Fibroblast of skin of left quadriceps (primary cell): ENCODE results near the gene ZNF827.

Source experiments
- DNase-seq, 2 experiments: peaks; one replicate each; pipeline ENCODE4 v3.0.0-alpha.2; 2013; ENCODE audit warnings: low read depth in 2 of 2

ZNF827 gene

GRCh38 chr4:145795521-145795920, 143.1 kb downstream of the ZNF827 start:
- DNase-seq: no peak

DNA sequence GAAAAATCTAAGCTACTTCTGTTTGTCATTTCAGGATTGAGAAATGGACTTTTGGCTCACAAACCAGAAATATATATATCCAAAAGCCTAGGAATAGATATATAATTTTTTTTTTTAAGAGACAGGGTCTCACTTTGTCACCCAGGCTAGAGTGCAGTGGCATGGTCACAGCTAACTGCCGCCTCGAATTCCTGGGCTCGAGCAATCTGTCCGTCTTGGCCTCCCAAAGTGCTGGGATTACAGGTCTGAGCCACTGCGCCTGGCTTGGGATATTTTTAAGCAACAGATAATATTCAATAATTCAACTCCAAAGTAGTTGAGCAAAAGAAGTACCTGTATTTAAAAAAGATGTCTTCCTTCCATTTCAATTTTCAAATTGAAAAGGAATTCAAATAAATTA, 146.2 kb downstream of the ZNF827 start:
- DNase-seq: no peak

DNA sequence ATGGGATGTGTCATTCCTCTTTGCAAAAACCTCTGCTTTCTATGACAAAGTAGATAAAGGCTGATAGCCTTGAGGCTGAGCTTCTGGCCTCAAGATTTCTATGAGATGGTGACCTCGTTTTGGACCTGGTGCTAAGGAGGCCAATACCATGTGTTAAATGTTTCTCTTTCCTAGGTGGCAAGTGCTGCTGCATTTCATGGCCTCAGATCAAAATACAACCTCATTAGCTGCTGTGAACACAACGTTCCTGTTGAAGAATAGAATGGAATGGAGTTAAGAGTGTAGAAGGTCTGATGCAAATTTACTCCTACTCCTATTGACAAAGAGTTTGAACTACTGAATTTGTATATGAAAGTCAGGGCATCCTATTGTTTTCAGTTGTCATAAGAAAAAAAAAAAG, 146.6 kb downstream of the ZNF827 start:
- no peak for DNase-seq

- DNase-seq: no peak
Measured at GRCh38 chr4:145788755-145789154, 149.9 kb downstream of the ZNF827 start.

- no peak for DNase-seq
Measured at GRCh38 chr4:145786830-145787229, 151.8 kb downstream of the ZNF827 start.

DNA sequence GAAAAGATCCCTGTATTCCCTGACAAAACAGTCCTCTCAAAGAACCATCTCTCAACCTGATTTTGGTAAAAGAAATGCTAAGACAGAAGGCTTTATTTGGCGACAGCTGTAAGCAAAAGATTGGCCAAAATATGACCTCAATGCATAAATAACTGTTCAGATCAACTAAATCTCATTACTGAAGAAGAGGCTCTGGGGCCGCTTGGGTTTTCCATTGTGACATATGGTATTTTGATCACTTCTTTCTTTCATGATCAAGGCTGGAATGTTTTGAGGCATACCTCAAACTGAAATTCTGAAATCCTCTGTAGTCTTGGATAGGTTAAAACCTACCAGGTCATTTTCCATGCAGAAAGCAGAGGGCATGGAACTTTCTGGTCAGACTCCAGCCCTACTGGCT, 152.4 kb downstream of the ZNF827 start:
- no peak for DNase-seq

GRCh38 chr4:145785391-145786008, 153.1 kb downstream of the ZNF827 start:
- DNase-seq: no peak

GRCh38 chr4:145784036-145784435, 154.6 kb downstream of the ZNF827 start:
- DNase-seq: no peak

GRCh38 chr4:145782756-145783155, 155.9 kb downstream of the ZNF827 start:
- no peak for DNase-seq

DNA sequence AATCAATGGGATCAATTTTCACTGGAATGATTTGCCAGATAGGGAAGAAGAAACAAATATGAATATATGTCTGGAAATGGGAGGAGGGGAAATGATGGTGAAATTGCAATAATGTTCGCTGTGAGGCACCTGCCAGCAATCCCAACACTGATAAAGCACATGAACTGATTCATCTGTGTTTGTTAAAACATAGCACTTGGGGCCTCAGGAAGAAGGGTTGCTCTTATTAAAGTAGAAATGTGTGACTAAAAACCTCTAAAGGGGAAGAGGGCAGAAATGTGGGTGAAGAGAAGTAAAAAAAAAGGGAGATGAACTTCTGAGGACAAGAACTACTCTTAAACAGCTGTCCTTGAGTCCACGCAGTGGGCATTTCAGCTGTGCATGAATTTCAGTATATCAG, 157.3 kb downstream of the ZNF827 start:
- DNase-seq: no peak

DNA sequence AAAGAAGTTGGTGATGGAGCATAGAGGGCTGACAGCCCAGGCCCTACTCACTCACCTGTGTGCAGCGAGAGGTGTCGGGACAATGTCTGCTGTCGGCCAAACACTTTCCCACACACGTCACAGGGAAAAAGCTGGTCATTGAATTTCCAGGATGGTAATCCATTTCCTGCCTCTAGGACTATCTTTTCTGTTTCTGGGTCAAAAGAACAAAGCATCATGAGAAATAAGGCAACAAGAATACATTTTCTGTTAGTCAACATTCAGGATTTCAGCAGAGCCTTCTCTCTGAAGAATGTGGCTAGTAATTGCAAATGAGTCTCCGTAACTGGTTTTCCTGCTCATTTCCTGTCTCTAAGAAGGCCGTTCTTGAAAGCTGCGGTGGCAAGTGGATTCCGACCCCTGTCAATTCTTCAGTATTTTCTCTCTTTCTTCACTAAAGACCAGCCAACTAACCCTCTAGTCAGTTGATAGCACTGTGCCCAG, 159.3 kb downstream of the ZNF827 start:
- no peak for DNase-seq

- no peak for DNase-seq
Measured at GRCh38 chr4:145776208-145776607, 162.4 kb downstream of the ZNF827 start.

- no peak for DNase-seq
Measured at GRCh38 chr4:145775406-145775805, 163.2 kb downstream of the ZNF827 start.

DNA sequence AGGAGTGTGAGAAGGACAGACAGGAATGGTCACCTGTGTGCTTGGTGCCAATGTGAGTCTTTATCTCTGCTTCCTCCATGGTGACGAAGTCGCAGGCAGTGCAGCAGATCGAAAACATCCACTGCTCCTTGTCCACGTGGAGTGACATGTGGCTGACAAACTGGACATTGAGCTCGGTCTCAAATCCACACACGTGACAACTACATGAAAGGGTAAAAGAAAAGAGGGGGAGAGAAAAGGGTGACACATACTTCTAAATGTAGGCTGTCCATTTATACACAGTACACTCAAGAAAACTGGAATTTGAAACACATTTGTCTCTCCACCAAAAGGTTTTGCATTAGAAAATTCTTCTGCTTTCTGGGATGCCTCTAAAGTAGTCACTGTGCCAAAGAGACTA, 164.2 kb downstream of the ZNF827 start:
- DNase-seq: no peak

GRCh38 chr4:145773581-145774234, 164.9 kb downstream of the ZNF827 start:
- no peak for DNase-seq

GRCh38 chr4:145772347-145772746, 166.3 kb downstream of the ZNF827 start:
- DNase-seq: no peak

DNA sequence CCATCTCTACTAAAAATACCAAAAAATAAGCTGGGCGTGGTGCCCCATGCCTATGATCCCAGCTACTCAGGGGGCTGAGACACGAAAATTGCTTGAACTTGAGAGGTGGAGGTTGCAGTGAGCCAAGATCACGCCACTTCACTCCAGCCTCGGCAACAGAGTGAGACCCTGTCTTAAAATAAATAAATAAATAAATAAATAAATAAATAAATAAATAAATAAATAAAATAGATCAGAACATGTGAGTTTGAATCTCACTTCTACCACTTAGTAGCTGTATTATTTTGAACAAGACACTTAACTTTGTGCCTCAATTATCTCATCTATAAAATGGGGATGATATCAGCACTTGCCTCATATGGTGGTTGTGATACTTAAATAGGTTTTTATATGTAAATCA, 168.5 kb downstream of the ZNF827 start:
- DNase-seq: no peak

- DNase-seq: no peak
Measured at GRCh38 chr4:145769450-145770037, 169.1 kb downstream of the ZNF827 start.

GRCh38 chr4:145766273-145766672, 172.3 kb downstream of the ZNF827 start:
- DNase-seq: no peak

- DNase-seq: no peak
Measured at GRCh38 chr4:145763399-145763798, 175.2 kb downstream of the ZNF827 start.

- DNase-seq: no peak
Measured at GRCh38 chr4:145762719-145763118, 175.9 kb downstream of the ZNF827 start.

DNA sequence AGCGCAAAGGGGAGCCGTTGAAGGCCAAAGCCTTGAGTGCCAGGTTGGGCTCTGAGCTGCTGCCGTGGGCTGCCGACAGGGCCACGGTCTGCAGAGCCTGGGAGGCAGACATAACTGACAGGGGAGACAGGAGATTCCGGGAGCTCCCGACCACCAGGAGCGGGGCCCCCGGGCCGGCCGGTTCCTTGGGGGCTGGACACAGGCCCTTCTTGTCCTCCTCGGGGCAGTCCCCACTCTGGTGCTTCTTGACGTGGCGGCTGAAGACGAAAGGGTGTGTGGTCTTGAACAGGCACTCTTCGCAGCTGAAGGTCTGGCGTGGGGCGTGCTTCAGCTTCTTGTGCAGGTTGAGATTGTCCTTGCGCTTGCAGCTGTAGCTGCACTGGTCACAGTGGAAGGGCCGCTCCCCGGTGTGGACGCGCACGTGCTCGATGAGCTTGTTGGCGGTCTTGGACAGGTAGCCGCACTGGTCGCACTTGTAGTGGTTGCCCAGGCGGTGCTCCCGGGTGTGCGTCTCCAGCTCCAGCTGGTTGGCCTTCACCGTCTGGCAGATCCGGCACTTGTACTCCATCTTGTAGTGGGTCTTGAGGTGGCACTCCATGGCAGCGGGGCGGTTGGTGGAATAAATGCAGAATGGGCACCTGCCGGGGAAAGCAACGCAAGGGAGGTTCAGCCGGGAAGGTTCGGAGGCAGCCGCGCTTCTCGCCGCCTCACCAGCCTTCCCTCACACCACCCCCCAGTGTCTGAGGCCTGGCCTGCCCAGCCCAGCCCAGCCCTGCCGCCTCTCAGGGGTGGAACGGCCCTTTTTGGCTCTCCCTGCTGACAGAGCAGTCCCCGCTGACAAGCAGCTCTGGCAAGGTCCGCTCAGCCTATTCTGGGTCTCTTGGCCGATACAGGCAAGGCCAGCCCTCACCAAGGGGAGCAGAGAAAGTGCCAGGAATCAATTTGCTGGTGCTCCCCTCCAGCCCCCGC, 177.4 kb downstream of the ZNF827 start:
- no peak for DNase-seq
